Activated effector memory CD4-positive, alpha-beta T cell treated with Interleukin-2 at 50 U/mL for 16 hours (primary cell): Measurements from ENCODE around the gene SEMA6A.

Source experiments
- DNase-seq: peaks from one replicate; pipeline ENCODE4 v3.0.0-alpha.2; 2020

The SEMA6A gene

DNA sequence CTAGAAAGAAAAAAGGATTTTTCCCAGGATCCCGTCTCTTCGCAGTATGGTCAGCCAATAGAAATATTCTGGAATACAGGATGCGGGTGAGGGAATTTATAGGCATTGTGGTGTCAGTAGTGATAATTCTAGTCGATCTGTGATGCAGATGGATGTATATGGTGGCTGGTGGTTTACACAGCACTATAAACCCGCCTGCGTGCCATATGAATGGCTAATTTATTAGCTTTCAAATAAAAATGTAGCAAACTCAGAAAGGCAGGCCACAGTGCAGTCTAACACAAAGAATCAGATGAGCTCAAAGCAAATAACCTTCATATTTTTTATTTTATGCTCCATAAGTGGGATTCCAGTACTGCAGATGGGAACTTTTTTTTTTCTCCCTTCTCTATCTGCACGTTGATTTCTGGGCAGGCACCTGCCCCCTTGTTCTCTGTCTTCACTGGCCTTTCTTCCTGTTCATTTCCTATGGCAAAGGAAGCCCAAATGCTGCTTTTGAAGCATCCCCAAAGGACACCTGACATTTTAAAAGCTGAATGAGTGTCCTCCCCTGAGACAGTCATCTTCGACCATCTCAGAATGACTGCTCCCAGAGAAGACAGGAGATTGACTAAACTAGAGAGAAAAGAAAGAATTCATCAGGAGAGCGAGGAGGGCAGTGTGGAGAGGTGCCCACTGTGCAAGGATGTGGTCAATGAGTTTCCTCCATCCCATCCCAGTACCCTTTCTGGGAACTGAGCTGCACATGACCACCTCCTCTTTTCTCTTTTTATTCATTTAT, 52.1 kb downstream of the SEMA6A start:
- DNase-seq = no peak

DNA sequence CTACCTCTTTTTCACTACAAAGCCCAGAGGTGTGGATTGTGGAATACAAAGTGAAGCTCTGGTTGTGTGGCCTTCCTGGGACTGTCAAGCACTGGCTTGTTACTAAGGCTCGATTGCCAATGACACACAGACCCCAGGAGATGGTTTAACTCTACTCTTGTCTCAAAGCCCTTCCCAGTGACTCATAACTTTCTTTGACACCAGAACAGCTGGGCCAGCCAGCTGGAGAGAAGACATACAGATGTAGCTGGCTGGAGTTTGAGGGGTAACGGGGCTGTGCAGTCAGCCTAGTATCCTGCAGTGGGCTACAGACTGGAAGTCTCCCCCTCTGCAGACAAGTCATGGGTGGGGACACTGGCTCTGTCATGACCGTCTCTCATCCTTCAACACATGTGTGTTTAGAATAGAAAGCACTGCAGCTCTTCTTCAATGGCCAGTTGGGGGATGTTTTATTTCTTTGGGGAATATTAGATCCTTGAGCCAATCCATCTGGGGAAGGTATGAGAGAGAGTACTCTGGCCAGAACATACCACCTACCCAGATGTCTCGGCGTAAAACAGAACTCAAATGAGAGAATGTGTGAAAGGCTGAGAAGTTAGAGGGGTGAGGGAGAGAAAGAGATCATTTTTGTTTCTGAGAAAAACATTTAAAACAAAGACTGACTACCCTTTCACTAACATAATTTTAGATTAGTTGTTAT, 53.3 kb downstream of the SEMA6A start:
- DNase-seq = no peak

DNA sequence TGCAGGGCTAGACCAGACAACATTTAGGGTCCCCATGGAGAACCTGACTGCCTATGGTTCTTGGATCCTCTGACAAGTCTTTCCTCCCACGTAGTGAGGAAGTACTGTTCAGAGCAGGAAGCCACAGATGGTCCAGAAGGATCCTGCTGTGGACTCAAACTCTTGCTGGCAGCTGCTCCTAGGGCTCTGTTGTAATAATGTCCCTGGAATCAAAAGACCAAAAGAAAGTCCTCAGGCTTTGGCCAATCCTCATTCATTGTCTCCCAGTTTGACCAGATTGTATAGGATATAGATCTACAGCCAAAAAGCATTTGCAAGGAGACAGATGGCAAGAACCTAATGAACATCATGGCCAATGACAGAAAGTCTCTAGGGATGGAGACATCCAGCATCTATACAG, 53.9 kb downstream of the SEMA6A start:
- no peak for DNase-seq

DNA sequence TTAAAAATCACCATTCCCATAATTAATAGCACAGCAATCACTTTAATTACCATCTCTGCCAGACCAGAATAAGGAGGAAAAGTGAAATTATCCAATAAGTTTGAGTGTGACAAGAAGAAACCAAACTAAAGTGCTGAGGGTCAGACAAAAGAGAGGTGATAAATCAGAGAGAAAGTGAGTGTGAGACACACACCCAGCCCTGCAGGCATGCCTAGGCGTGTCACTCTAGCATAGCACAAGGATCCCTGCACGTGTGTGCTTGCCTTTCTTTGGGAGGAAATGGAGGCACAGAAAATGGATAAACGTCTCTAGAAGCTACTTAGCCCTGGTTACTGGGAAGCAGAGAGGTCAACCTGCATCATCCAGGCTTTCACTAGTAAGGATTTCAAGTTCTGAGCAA, 56.2 kb downstream of the SEMA6A start:
- no peak for DNase-seq

DNA sequence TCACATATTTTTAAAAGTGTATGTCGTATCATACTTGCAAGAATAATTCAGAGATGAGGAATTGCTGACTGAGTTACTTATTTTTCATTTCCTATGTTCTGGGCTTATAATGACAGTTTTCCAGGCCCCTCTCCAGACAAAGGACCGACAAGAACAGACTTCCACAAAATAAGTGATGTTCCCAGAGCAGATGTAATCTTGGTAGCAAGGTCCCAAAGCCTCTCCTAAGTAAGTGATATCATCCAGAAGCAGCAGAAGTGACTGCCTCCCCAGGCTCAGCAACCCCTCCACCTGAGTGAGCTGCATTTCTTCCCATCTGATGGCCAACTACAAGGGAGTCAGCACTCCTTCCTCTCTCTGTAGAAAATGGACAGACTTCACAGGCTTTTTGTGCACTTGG, 57.1 kb downstream of the SEMA6A start:
- no peak for DNase-seq

DNA sequence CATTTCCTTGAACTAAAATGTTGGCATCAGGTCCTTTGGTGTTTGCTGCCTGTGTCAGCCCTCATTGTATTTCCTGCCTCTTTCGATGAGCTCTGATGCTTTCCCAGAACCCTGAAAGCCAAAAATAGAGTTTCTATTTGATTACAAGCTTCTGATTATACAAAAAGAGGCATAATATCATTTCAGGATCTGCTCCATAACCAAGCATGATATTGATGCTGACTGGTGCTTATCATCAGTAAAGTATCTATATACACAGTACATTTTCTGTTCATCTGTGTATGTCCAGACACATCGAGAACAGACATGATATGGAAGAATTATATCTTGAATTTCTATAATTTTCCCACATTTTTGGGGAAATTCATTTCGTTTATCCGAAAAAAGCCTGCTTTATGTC, 58.6 kb downstream of the SEMA6A start:
- no peak for DNase-seq

DNA sequence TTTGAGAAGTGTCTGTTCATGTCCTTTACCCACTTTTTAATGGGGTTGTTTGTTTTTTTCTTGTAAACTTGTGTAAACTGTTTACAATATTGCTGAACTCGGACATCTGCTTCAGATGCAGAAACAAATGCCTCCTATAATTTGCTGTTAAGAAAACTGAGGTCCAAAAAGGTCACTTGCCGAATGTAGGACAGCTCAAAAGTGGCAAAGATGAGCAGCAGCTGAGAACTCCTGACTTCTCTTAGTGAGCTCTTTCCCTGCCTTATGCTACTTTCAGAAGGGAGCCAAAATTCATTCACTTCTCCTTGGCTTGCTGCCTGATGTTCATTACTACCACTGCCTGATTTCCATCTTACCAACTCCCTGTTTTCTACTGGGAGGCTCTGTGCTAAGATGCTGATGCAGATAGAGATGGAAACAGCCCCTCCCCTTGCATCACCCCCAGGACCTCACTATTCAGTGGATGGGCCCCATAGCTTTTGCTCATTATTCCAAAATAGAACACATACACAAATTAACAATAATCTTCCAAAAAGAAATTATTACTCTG, 60.1 kb downstream of the SEMA6A start:
- no peak for DNase-seq

DNA sequence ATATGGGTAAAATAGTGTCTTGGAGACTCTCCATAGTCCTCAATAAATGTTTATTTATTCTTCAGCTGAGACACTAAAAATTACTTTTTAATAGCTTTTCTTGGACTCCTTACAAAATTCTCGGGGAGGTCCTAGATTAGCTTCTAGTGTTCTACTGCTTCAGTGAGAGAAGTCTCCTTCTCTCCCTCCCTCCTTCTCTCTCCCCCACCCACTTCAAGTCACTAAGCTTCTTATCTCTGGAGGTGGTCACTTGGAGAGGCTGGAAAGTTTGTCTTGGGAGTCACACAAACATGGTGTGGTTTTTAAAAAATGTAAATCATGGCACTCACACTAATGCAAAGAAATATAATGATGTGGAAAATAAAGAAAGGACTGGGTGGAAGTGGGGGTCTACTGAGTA, 64.1 kb downstream of the SEMA6A start:
- no peak for DNase-seq

DNA sequence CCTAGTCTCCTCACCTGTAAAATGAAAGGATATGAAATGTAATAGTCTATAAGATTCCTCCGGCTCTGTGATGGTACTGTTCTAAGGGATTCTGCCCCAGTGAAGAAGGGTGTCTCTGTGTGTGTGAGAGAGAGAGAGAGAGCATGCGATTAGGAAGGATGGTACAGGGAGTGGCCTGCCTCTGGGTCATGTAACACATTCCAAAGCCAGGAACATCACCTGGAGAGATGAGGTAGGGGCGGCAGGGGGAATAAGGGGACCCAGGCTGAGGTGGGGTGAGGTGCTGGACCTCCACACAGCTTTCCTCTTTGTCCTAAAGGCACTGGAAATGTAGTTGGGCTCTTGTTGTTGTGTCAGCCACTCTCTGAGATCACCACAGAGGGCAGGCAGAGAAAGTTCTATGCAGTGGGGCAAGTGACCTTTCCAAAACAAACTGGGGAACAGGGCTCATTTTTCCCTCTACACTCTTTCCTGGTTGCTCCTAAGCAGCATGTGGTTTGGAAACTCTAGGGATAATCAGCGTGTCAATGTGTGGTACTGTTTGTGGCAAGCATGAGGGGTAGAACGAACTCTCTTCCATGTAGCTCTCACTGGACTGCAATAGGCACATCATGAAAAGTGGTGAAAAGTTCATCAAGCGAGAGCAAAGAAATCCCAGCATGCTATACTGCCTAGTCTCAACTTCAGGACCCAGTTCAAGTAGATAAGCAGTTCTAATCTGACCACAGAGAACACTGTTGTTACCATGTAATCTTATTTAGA, 65.0 kb downstream of the SEMA6A start:
- no peak for DNase-seq

DNA sequence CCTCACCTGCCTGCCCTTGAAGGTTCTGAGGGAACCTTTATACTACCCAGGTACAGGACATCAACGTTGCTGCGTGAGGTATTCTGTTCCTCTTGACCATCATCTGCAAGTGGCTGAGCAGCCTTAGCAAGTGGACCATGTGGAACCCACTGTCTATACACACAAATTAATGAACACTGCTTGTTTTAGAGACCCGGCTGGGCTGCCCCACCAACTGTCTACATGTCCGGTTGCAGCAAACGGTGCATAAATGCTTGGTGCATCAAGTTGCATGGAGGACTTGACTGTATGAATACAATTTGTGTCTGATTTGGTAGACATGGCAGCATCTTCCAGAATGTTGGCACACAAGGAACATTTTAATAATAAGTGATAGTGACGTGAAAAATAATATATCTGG, 65.8 kb downstream of the SEMA6A start:
- DNase-seq = no peak

DNA sequence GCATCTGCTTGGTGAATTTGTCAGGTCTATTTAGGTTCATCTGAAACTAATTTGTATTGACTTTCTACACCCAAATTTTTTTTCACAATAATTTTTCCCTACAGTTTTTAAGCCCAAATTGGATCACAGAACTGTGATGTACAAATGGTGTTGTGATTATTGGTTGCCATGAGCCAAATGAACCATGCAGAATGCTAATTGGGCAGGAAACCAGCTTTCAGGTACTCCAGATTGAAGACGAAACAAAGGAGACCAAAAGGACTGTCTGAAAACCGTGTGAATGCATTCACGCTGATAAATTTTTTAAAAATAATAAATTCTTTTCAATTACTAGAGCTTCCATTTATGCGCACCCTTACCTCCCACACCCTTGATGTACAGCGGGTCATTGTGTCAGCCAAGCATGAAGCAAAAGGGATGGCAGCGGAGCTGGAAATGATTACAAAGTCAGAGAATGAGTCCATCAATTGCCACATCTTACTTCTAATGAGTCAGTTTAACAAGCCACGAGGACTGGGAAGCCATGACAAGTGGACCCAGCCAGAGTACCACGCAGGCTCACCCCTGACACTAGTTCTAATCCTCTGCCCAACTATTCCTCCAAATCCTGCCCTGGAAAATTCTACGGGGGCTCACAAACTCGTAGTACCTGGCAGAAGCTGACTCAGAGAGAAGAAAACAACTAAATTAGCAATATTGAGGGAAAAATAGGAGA, 66.5 kb downstream of the SEMA6A start:
- no peak for DNase-seq

DNA sequence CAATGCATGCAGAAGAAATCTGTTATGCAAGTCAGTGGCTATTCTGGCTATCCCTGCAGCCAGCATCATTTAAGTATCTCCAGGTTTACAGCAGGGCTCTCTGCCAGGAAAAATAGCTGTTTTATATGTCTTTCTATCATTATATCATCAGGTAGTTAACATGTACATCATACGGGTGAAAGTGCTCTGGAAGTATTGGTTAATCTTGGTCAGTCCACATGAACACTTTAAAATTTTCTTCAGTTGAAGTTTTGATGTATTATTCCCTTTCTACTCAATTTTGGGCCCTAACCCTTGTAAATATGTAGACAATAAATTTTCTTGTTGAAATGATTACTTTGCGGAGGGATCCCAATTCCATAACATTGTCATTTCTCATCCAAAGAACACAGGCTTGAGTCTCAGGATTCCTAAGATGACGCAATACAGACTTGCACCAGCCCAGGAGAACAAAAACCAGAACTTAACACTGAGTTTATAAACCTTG, 67.5 kb downstream of the SEMA6A start:
- DNase-seq = no peak

DNA sequence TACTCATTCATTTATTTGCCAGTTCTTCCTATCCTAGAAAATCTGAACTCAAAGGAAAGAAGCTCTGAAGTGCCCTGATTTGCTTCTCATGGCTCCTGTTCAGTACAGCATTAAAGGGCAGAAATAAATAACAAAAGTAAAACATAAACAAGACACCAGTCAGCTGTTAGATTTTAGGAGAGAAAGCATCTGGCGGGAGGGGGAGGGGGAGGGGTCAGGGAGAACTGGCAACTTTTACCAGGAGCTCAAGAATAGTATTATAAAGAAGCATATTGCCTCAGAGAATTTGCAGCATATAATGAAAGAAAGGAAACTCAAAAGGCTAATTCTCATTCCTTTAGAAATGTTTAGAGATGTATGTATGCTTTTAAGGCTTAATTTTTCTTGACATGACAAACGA, 68.1 kb downstream of the SEMA6A start:
- no peak for DNase-seq

DNA sequence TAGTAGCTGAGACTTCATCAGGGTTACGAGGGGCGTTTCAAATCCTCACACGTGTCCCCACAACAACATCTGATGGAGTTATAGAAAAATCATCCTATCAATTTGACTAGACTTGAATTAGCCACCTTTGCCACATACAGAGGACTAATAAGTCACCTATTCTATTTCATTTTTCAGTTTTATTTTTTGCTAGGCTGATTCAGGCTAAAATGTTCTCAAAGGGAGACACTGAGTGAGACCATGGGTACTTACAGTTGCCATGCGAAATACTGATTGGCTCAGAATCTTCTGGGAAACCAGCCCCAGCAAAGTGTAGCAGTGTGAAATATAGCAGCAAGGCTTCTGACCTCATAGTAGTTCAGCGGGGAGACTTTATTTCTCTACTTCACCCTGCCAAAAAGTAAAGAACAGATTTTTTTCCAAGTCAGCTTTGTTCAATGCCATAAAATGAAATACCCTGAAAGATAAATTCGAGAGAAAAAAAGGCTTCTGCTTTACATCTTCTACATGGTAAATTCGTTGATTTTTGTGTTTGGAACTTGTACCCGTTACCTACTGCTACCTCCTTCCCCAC, 69.9 kb downstream of the SEMA6A start:
- no peak for DNase-seq

DNA sequence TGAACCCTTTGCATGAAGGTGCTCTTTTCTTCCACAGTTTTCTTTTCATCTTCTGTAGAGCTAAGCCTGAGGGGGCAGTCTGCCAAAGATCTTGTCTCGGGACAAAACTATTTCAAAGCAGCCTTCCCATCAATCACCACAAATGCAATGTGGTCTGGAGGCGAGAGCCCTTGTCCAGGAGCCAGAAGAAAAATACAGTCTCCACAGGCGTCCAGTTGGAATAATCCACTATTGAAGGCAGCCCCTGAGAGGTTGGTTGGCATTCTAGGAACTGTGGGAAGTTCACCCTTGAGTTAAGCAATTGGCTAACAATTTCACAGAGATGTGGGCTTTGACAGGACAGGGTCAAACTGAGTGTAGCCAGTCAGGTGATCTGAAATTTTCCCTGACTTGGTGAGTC, 72.0 kb downstream of the SEMA6A start:
- no peak for DNase-seq

DNA sequence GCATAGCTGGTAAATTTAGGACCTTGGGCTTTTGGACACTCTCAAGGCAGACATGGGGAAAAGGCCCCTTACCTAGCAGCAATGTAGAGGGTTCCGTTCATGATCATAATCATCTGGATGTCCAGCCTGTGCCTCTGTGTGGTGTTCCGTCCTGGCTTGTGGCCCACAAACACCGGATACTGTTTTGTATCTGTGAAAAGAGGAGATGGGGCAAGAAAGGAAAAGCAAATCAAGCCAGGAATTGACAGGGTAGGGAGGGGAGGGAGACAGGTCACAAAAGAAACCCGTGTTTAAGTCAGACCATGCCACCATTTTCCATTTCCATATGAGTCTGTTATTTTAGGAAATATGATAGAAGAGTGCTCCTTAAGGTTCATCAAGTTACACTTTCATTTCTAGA, 72.5 kb downstream of the SEMA6A start:
- DNase-seq = no peak

DNA sequence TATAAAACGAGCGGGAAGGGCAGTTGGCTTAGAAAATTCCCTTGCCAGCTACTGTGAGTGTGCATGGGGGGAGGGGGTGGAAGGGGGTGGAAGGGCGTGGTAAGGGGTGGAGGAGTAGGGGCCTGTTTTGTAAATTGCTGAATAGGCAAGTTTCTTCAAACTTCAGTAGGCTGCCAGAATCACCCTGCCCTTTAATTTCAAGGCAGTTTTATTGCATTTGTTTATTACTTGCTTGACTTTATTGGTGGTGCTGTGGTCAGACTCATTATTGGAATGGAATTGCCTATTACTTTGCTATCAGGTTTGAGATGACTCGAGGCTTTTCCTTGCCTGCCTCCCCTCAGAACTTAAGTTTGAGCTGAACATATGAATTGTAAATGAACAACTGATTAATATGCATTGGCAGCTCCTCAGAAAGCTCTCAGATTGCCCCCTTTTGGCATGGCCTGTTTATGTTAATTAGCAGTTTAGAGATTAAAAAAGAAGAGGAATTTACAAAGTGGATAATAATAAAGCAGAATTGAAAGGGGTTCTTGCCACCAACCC, 76.0 kb downstream of the SEMA6A start:
- no peak for DNase-seq

DNA sequence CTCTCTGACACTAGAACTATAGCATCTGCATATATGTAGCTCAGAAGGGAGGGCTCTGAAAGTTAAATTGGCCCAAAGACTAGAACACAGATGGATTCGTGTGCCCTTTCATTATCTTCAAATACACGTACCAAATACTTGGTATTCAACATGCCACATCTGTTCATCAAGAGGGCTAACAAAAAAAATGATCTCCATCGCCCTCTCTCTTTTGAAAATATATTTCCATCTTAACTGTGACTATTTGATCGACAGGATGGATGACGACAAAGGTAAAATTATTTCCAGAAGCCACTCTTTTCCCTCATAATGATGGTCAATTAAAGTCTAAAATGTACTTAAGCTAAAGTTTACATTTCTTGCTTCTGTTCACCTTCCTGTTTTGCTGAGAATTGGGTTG, 77.0 kb downstream of the SEMA6A start:
- no peak for DNase-seq

DNA sequence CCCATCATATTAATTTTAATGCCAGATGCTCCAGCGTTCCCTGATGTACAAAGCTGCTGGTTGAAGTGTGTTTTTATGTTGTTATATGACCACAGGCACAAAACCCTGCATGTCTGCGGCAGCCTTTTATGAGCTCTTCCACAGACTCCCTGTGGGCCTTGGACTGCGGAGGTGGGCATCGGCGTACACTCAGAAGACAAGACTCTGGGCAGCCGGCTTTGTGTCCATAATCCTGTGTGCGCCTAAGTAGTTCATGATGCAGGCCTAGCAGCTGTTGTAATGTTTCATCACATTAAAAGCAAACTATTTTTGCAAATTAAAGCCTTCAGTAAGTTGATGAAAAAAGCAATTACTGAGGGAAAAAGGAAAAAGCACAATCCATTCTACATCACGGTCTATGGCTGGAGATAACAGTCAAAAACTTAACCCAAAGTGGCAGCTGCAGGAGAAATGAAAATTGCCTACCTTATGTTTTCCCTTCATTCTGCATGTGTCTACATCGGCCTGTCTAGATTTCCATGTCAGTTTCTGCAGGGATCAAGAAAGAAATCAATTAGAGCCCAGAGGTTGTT, 78.8 kb downstream of the SEMA6A start:
- no peak for DNase-seq

DNA sequence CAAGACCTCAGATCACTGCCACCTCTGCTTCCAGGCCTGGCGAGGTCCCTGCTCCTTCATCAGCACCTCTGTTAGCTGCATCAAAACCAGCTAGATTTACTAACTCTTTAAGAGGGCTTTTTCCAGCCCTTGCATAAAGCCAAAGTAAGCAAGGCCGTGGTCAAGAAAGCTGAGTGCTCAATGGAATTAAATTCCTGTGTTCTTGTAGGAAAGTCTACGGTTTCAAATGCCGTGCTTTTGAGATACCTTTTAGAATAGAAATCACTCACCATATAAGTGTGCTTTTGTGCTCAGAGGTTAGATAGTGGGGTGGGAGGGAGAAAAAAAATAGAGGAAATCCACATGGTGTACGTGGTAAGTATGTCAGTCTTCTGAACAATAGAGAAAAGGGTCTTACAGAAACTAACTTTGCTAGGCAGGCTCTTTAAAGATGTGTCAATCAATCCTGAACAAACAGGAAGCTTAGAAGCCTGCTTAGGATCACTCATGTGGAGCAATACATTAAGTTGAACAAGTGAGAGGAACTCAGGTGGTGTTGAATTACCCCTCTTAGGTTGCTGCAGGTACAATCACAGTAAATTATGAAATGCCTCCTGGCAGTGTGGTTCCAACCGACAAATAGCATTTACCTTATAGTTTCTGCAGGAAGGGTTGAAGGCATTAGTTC, 79.7 kb downstream of the SEMA6A start:
- DNase-seq = no peak

DNA sequence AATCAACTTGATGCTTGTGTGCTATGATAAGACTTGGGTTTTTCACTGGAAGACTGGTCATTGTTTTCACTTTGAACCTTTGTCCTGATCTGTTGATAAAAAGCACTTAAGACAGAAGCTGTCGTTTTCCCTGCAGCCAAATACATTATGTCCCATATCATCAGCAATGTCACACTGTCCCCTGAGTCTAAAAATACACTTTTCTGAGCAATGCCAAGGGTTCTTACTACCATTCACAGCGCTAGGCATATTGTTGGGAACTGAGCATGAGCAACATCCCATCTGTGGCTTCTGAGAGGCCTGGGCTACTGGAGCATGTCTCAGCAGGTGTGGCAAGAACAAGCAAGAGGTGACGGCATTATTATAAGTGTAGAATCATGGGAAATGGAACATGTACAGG, 81.8 kb downstream of the SEMA6A start:
- DNase-seq = no peak
